A673 (cell line): ENCODE results near the gene OMP.

ENCODE experiments used
- CTCF ChIP-seq: fragments of 300-800, 200-600 bp; sonication (generic); conservative IDR thresholded peaks from 2 replicates; pipeline ENCODE4 v1.5.1; 2017; ENCODE audit warnings: low read depth, mild to moderate bottlenecking, antibody characterized with exemption, low read length, moderate library complexity, mixed read lengths
- EZH2 ChIP-seq: fragments of 200-600 bp; sonication (generic); IDR thresholded peaks from 2 replicates; pipeline ENCODE4 v1.6.1; 2017; ENCODE audit warnings: borderline replicate concordance, low read depth, mild to moderate bottlenecking, mixed read lengths, antibody characterized with exemption, low read length; ENCODE audit not compliant: poor library complexity, severe bottlenecking

GRCh38 chr11:77079666-77080065, 23.0 kb upstream of the OMP start:
- TF ChIP-seq CTCF = no peak
- TF ChIP-seq EZH2 = no peak
